A549 (cell line): ENCODE measurements around the gene LRCH1. TPM values are rescaled to one million over a fixed set of nuclear protein-coding genes. Genes with fewer than 3 reads are reported as not detected.
A peak's percentile ranks its signal among the peaks of the same experiment; 100 is the strongest.

Experiments
- ATAC-seq, 2 experiments: fragments of 200-7000 bp in 1 of 2; fragments of >200 bp in 1 of 2; cut with Nextera tagmentation in 1 of 2; cut with Tn5 transposase in 1 of 2; 3 replicates each; pipeline versions ENCODE4 v1.8.0 to v1.9.1; 2018 to 2020; ENCODE audit warnings: mild to moderate bottlenecking in 1 of 2, moderate library complexity in 1 of 2
- CTCF ChIA-PET: fragments of 300-600 bp; sonication (Branson Sonifier 250); formaldehyde crosslinking; extraction: SDS; loops from one replicate; lab custom pipeline; 2021; ENCODE audit warnings: antibody characterized with exemption, inconsistent platforms; lab: Yijun Ruan, JAX
- POLR2A ChIA-PET: fragments of 350-600 bp; formaldehyde crosslinking; extraction: SDS; loops from one replicate; lab custom pipeline; 2021; ENCODE audit warnings: antibody characterized with exemption, inconsistent platforms; lab: Yijun Ruan, JAX
- DNase-seq, 2 experiments: peaks; one replicate each; pipeline versions ENCODE4 v3.0.0 to v3.0.0-alpha.2; 2011 to 2016; ENCODE audit warnings: low read depth in 1 of 2, low spot score in 1 of 2
- FAIRE-seq: peaks from 2 replicates; lab custom pipeline; 2011; peaks lifted over from hg19 to GRCh38; lab: Jason Lieb, UNC
- H3K27ac ChIP-seq, 2 experiments: fragments of >200 bp; sonication (Bioruptor Twin); formaldehyde crosslinking; 3 replicates each; pipeline ENCODE4 v1.5.1; 2016 to 2017
- H3K4me1 ChIP-seq: fragments of >200 bp; sonication (Bioruptor Twin); formaldehyde crosslinking; 3 replicates; pipeline ENCODE4 v1.6.1; 2016
- H3K4me2 ChIP-seq: fragments of >200 bp; sonication (Bioruptor Twin); formaldehyde crosslinking; 3 replicates; pipeline ENCODE4 v1.6.1; 2016
- H3K4me3 ChIP-seq: fragments of >200 bp; sonication (Bioruptor Twin); formaldehyde crosslinking; 3 replicates; pipeline ENCODE4 v1.5.1; 2016
- H3K9me3 ChIP-seq: fragments of >200 bp; sonication (Bioruptor Twin); formaldehyde crosslinking; 3 replicates; pipeline ENCODE4 v1.6.1; 2016
- BHLHE40 ChIP-seq: IDR thresholded peaks from 2 replicates; pipeline ENCODE4 v1.6.1; 2012; ENCODE audit warnings: low read depth, low read length, inconsistent platforms
- CBX2 ChIP-seq: fragments of 200-600 bp; sonication (generic); IDR thresholded peaks from 2 replicates; pipeline ENCODE4 v1.6.1; 2016; ENCODE audit warnings: low read depth, mild to moderate bottlenecking, borderline replicate concordance
- CBX8 ChIP-seq: fragments of 200-600 bp; sonication (generic); IDR thresholded peaks from 2 replicates; pipeline ENCODE4 v1.6.1; 2016
- CHD4 ChIP-seq: fragments of 200-600 bp; sonication (generic); IDR thresholded peaks from 2 replicates; pipeline ENCODE4 v1.6.1; 2016; ENCODE audit warnings: antibody characterized with exemption, mild to moderate bottlenecking, borderline replicate concordance
- CTCF ChIP-seq: fragments of >200 bp; sonication (Bioruptor Twin); formaldehyde crosslinking; IDR thresholded peaks from 3 replicates; pipeline ENCODE4 v1.5.1; 2016
- EHF ChIP-seq: fragments of 250-450 bp; sonication (Bioruptor Pico); IDR thresholded peaks from 2 replicates; pipeline ENCODE4 v1.5.0; 2020; ENCODE audit warnings: mild to moderate bottlenecking
- FOSL2 ChIP-seq, 2 experiments: fragments of 450-650 bp in 1 of 2; fragments of >200 bp in 1 of 2; sonication (Bioruptor Twin) in 1 of 2; formaldehyde crosslinking; IDR thresholded peaks; 2 replicates each; pipeline versions ENCODE4 v1.5.0 to v1.6.1; 2016 to 2020; ENCODE audit warnings: mild to moderate bottlenecking in 1 of 2, moderate library complexity in 1 of 2
- GATA3 ChIP-seq: IDR thresholded peaks from 2 replicates; pipeline ENCODE4 v1.6.1; 2012; ENCODE audit warnings: borderline replicate concordance
- HMGXB4 ChIP-seq: fragments of 250-450 bp; sonication (Bioruptor Pico); IDR thresholded peaks from 2 replicates; pipeline ENCODE4 v1.5.0; 2021; ENCODE audit warnings: mild to moderate bottlenecking, moderate library complexity, borderline replicate concordance
- HOXA7 ChIP-seq: fragments of 250-450 bp; sonication (Bioruptor Pico); IDR thresholded peaks from 2 replicates; pipeline ENCODE4 v1.5.0; 2020; ENCODE audit warnings: mild to moderate bottlenecking, moderate library complexity
- JUNB ChIP-seq: fragments of >200 bp; sonication (Bioruptor Twin); formaldehyde crosslinking; IDR thresholded peaks from 2 replicates; pipeline ENCODE4 v1.6.1; 2016
- MYC ChIP-seq: IDR thresholded peaks from 2 replicates; pipeline ENCODE4 v1.6.1; 2012; ENCODE audit warnings: mild to moderate bottlenecking, inconsistent platforms, low read length, improper control_type of control experiment, borderline replicate concordance
- NFE2L2 ChIP-seq: fragments of 150-350 bp; conservative IDR thresholded peaks from 2 replicates; pipeline ENCODE4 v1.6.1; 2014; ENCODE audit warnings: low read length
- NR3C1 ChIP-seq: fragments of >200 bp; sonication (Bioruptor Twin); formaldehyde crosslinking; IDR thresholded peaks from 3 replicates; pipeline ENCODE4 v1.6.1; 2017
- POLR2A ChIP-seq: IDR thresholded peaks from 2 replicates; pipeline ENCODE4 v1.6.1; 2012; ENCODE audit warnings: mild to moderate bottlenecking, low read length
- RAD21 ChIP-seq, 2 experiments: fragments of >200 bp in 1 of 2; sonication (Bioruptor Twin) in 1 of 2; formaldehyde crosslinking in 1 of 2; IDR thresholded peaks in 1 of 2; conservative IDR thresholded peaks in 1 of 2; 2 replicates in 1 of 2; 3 replicates in 1 of 2; pipeline ENCODE4 v1.6.1; 2012 to 2018; ENCODE audit warnings: inconsistent platforms in 1 of 2
- RARB ChIP-seq: fragments of 250-450 bp; sonication (Bioruptor Pico); IDR thresholded peaks from 2 replicates; pipeline ENCODE4 v1.8.0; 2021; ENCODE audit warnings: mild to moderate bottlenecking, moderate library complexity
- RCOR1 ChIP-seq: fragments of 150-350 bp; IDR thresholded peaks from 2 replicates; pipeline ENCODE4 v1.6.1; 2014; ENCODE audit warnings: antibody characterized with exemption, low read length, low read depth
- RNF2 ChIP-seq: fragments of 200-600 bp; sonication (generic); IDR thresholded peaks from 2 replicates; pipeline ENCODE4 v1.6.1; 2016; ENCODE audit warnings: low read depth, mild to moderate bottlenecking, antibody characterized with exemption, moderate library complexity, borderline replicate concordance
- SMC3 ChIP-seq: fragments of >200 bp; sonication (Bioruptor Twin); formaldehyde crosslinking; IDR thresholded peaks from 3 replicates; pipeline ENCODE4 v1.6.1; 2018; ENCODE audit warnings: inconsistent platforms
- TFCP2L1 ChIP-seq: fragments of 250-450 bp; sonication (Bioruptor Pico); IDR thresholded peaks from 2 replicates; pipeline ENCODE4 v1.5.0; 2021; ENCODE audit warnings: mild to moderate bottlenecking
- ZNF302 ChIP-seq: fragments of 250-450 bp; sonication (Bioruptor Pico); IDR thresholded peaks from 2 replicates; pipeline ENCODE4 v1.9.0; 2021; ENCODE audit warnings: inconsistent platforms, mild to moderate bottlenecking, moderate library complexity
- WGBS: methylation state at CpG from one replicate; pipeline ENCODE4 v1.1.6; 2017; ENCODE audit errors: missing lambda C conversion rate; 5-methylcytosine and 5-hydroxymethylcytosine counted together
- polyA plus RNA-seq, 4 experiments: library from polyadenylated mRNA; depleted of rRNA in 3 of 4; stranded (reverse); fragments of >200 nt; fragmentation: RNase III in 1 of 4; extraction: RNeasy Plus Mini Kit Qiagen cat#74134 plus additional on column Dnase treatment in 1 of 4; gene quantifications; 2 replicates in 3 of 4; 3 replicates in 1 of 4; pipeline ENCODE4 v1.2.3, GENCODE V29; 2011 to 2017

The LRCH1 gene
- polyA plus RNA-seq, 2 of the 4 experiments (the other 2 are of a cell fraction) = 8.5 to 16.4 TPM

- WGBS = 84% methylated on average over 4 of the region's 4 CpGs
- peaks cover 75% of the 10 kb centered on the region for H3K4me1 ChIP-seq
- DNase-seq (no peak), FAIRE-seq (no peak), ATAC-seq (no peak)
- peak overlapping the region; percentile 61 for H3K4me2 ChIP-seq
- CTCF ChIA-PET = interaction anchor here (1.4 to 3.1 kb wide), 6 partner anchors 11 to 119 kb away, joined by 3 to 14 read pairs (median 9); no protein-coding TSS in a partner anchor
- TF ChIP-seq RARB (CRISPR knock-in tag) (no peak), SMC3 (no peak), EHF (no peak), RAD21 (conservative IDR thresholded peaks at IDR 0.05 in 1 of 2, IDR thresholded peaks at IDR 0.05 in 1 of 2) (no peak), BHLHE40 (no peak), CBX8 (no peak), RNF2 (no peak), JUNB (no peak), NR3C1 (no peak), RCOR1 (no peak), CTCF (no peak), TFCP2L1 (CRISPR knock-in tag) (no peak), POLR2A (no peak), GATA3 (no peak), NFE2L2 (no peak), CHD4 (no peak), MYC (no peak)
- peak overlapping the region; percentile 83 to 96; a peak in 5 of 6 replicates for H3K27ac ChIP-seq
- H3K9me3 ChIP-seq = no peaks in the 10 kb centered on the region
- no peak overlapping the region for H3K4me3 ChIP-seq
- POLR2A ChIA-PET = no interaction called here
Measured at GRCh38 chr13:46602531-46602930, 49.6 kb downstream of the LRCH1 start.

- WGBS = 22% methylated on average over 4 of the region's 4 CpGs
- TF ChIP-seq FOSL2 (IDR thresholded peaks at IDR 0.05) = no peak
- TF ChIP-seq FOSL2 (CRISPR knock-in tag; IDR thresholded peaks at IDR 0.05) = no peak
- peak; percentile 46 to 49 for TF ChIP-seq RAD21 (conservative IDR thresholded peaks at IDR 0.05 in 1 of 2, IDR thresholded peaks at IDR 0.05 in 1 of 2)
- TF ChIP-seq CTCF = peak; percentile 39
- no peak for TF ChIP-seq CBX2
- no peak for TF ChIP-seq HOXA7 (CRISPR knock-in tag)
- no peak for TF ChIP-seq HMGXB4 (CRISPR knock-in tag)
- TF ChIP-seq SMC3 = peak; percentile 39; the same call in 1 of the 3 replicates
- no peak for TF ChIP-seq POLR2A
- TF ChIP-seq ZNF302 (CRISPR knock-in tag) = no peak
- FAIRE-seq (no peak), ATAC-seq (peak in 1 of 2 experiments; percentile 52; a peak in 2 of 6 replicates), DNase-seq (peak; percentile 22 to 48)
- no peak overlapping the region for H3K4me3 ChIP-seq
- peak overlapping the region; percentile 61 for H3K4me2 ChIP-seq
- CTCF ChIA-PET = interaction anchor here (0.8 to 3.1 kb wide), 10 partner anchors 12 to 119 kb away, joined by 3 to 14 read pairs (median 6); no protein-coding TSS in a partner anchor
- POLR2A ChIA-PET = no interaction called here
- H3K4me1 ChIP-seq = peaks cover 78% of the 10 kb centered on the region
- H3K9me3 ChIP-seq = no peaks in the 10 kb centered on the region
- H3K27ac ChIP-seq = peak overlapping the region; percentile 83 to 96; a peak in 5 of 6 replicates
Measured at GRCh38 chr13:46603165-46603603, 50.2 kb downstream of the LRCH1 start.
